GM19239 (cell line): Measurements from ENCODE around the gene TAS2R19.
A peak's percentile ranks its signal among the peaks of the same experiment; 100 is the strongest.
"Not testable (repeated sequence)": the region's sequence is repeated elsewhere in the genome, so short reads cannot be mapped to it uniquely, and the experiment has no call there.

Source experiments
- DNase-seq: peaks from one replicate; pipeline ENCODE4 v3.0.0; 2011; ENCODE audit warnings: low spot score; ENCODE audit not compliant: insufficient read length
- FAIRE-seq: peaks from 2 replicates; lab custom pipeline; 2011; peaks lifted over from hg19 to GRCh38; lab: Jason Lieb, UNC

The TAS2R19 gene

GRCh38 chr12:11022520-11022919 is at the start of gene TAS2R19:
TSS of gene TAS2R19 (minus strand) at chr12:11022620. CDS start at chr12:11022571, 49 bp downstream.
- DNase-seq (no peak), FAIRE-seq (no peak)

GRCh38 chr12:11071414-11071813 is 49.0 kb upstream of the TAS2R19 start:
- FAIRE-seq (no peak), DNase-seq (no peak)

- FAIRE-seq (no peak), DNase-seq (no peak)
These were observed 48.6 kb upstream of the TAS2R19 start for GRCh38 chr12:11070999-11071398.

- FAIRE-seq, result no peak
- no peak for DNase-seq
These were observed 47.5 kb upstream of the TAS2R19 start for GRCh38 chr12:11069854-11070365.

GRCh38 chr12:11067514-11067913 is 45.1 kb upstream of the TAS2R19 start:
- FAIRE-seq, result no peak
- DNase-seq, result no peak

- peak; percentile 84 for FAIRE-seq
These were observed 39.8 kb upstream of the TAS2R19 start, which contains the start of gene TAS2R46 for GRCh38 chr12:11062194-11062593. TSS of gene TAS2R46 (minus strand) at chr12:11062294. CDS start at chr12:11062294, 0 bp downstream.

GRCh38 chr12:11059784-11060183 is 37.4 kb upstream of the TAS2R19 start:
- FAIRE-seq, result no peak

More at GRCh38 chr12:11062194-11062593, 39.8 kb upstream of the TAS2R19 start, which contains the start of gene TAS2R46:
- DNase-seq, result not testable (repeated sequence)

GRCh38 chr12:11059041-11059440 is 36.6 kb upstream of the TAS2R19 start:
- peak; percentile 4 for FAIRE-seq

More at GRCh38 chr12:11059784-11060183, 37.4 kb upstream of the TAS2R19 start:
- no peak for DNase-seq

GRCh38 chr12:11055306-11055705 is 32.9 kb upstream of the TAS2R19 start:
- FAIRE-seq (no peak), DNase-seq (no peak)

More at GRCh38 chr12:11059041-11059440, 36.6 kb upstream of the TAS2R19 start:
- no peak for DNase-seq

- FAIRE-seq, DNase-seq: not testable (repeated sequence)
These were observed 27.5 kb upstream of the TAS2R19 start for GRCh38 chr12:11049806-11050531.

GRCh38 chr12:11041366-11041765 is 18.9 kb upstream of the TAS2R19 start:
- DNase-seq, FAIRE-seq: not testable (repeated sequence)

GRCh38 chr12:11040162-11040561 is 17.7 kb upstream of the TAS2R19 start:
- DNase-seq, result no peak
- no peak for FAIRE-seq

- no peak for DNase-seq
- no peak for FAIRE-seq
These were observed 16.8 kb upstream of the TAS2R19 start for GRCh38 chr12:11039171-11039570.

- FAIRE-seq, DNase-seq: not testable (repeated sequence)
These were observed 11.5 kb upstream of the TAS2R19 start for GRCh38 chr12:11033959-11034358.

GRCh38 chr12:11031307-11031706 is 8.9 kb upstream of the TAS2R19 start, which contains the start of gene TAS2R31:
TSS of gene TAS2R31 (minus strand) at chr12:11031407. CDS start at chr12:11031335, 72 bp downstream.
- DNase-seq (no peak), FAIRE-seq (no peak)

- DNase-seq (no peak), FAIRE-seq (no peak)
These were observed 3.7 kb upstream of the TAS2R19 start for GRCh38 chr12:11026118-11026517.

GRCh38 chr12:11023387-11023786 is 967 bp upstream of the TAS2R19 start:
- DNase-seq (no peak), FAIRE-seq (no peak)

GRCh38 chr12:11016937-11017336 is 5.5 kb downstream of the TAS2R19 start:
- FAIRE-seq (no peak), DNase-seq (no peak)

- no peak for FAIRE-seq
- DNase-seq, result no peak
These were observed 6.5 kb downstream of the TAS2R19 start for GRCh38 chr12:11015775-11016430.

GRCh38 chr12:11014234-11014633 is 8.2 kb downstream of the TAS2R19 start:
- FAIRE-seq, result no peak
- DNase-seq, result no peak

GRCh38 chr12:11007608-11008007 is 14.8 kb downstream of the TAS2R19 start:
- no peak for FAIRE-seq
- no peak for DNase-seq
